ENCODE measurements around the gene PNCK. TPM values are rescaled to one million over a fixed set of nuclear protein-coding genes. Genes with fewer than 3 reads are reported as not detected.
A peak's percentile ranks its signal among the peaks of the same experiment; 100 is the strongest.

The PNCK gene
- total RNA-seq, 1 donor, result 0.36 TPM

GRCh38 chrX:153662266-153662665 lies 11.3 kb downstream of the PNCK start:
- no peaks in the 10 kb centered on the region for H4K20me1 ChIP-seq (ENCODE audit: insufficient read depth, low read length)

GRCh38 chrX:153659268-153659667 lies 14.3 kb downstream of the PNCK start:
- no peaks in the 10 kb centered on the region for H3K9me3 ChIP-seq (ENCODE audit: low read depth, low read length)
- H3K36me3 ChIP-seq (ENCODE audit: insufficient read depth, low read length), result no peaks in the 10 kb centered on the region
- H3K4me2 ChIP-seq (ENCODE audit: insufficient read depth, low read length), result no peak overlapping the region
- H3K4me3 ChIP-seq (ENCODE audit: insufficient read depth, low read length), result no peak overlapping the region
- H3K27me3 ChIP-seq (ENCODE audit: insufficient read depth, low read length), result peaks cover 22% of the 10 kb centered on the region
- H4K20me1 ChIP-seq (ENCODE audit: insufficient read depth, low read length), result no peaks in the 10 kb centered on the region
- no peak overlapping the region for H2AFZ ChIP-seq (ENCODE audit: low read length)
- no peaks in the 10 kb centered on the region for H3K4me1 ChIP-seq (ENCODE audit: insufficient read depth, low read length)
- no peak for TF ChIP-seq CTCF (IDR thresholded peaks at IDR 0.05; ENCODE audit: extremely low read depth, low read depth, low read length)
- H3K27ac ChIP-seq (ENCODE audit: low read depth, low read length), result no peak overlapping the region
- no peak for DNase-seq (ENCODE audit: insufficient read length, low spot score, missing footprints)
- H3K79me2 ChIP-seq (ENCODE audit: insufficient read depth, low read length), result no peaks in the 10 kb centered on the region

More at GRCh38 chrX:153662266-153662665, 11.3 kb downstream of the PNCK start:
- Histone ChIP-seq H3K9me3 (ENCODE audit: low read depth, low read length) (peaks cover 2% of the 10 kb centered on the region), H2AFZ (ENCODE audit: low read length) (no peak overlapping the region), H3K4me1 (ENCODE audit: insufficient read depth, low read length) (no peaks in the 10 kb centered on the region), H3K27ac (ENCODE audit: low read depth, low read length) (no peak overlapping the region), H3K4me2 (ENCODE audit: insufficient read depth, low read length) (no peak overlapping the region), H3K36me3 (ENCODE audit: insufficient read depth, low read length) (no peaks in the 10 kb centered on the region), H3K27me3 (ENCODE audit: insufficient read depth, low read length) (peaks cover 38% of the 10 kb centered on the region), H3K79me2 (ENCODE audit: insufficient read depth, low read length) (no peaks in the 10 kb centered on the region), H3K4me3 (ENCODE audit: insufficient read depth, low read length) (no peak overlapping the region)
- TF ChIP-seq CTCF (IDR thresholded peaks at IDR 0.05; ENCODE audit: extremely low read depth, low read depth, low read length), result peak; percentile 36
- DNase-seq (ENCODE audit: insufficient read length, low spot score, missing footprints), result peak; percentile 52

DNA sequence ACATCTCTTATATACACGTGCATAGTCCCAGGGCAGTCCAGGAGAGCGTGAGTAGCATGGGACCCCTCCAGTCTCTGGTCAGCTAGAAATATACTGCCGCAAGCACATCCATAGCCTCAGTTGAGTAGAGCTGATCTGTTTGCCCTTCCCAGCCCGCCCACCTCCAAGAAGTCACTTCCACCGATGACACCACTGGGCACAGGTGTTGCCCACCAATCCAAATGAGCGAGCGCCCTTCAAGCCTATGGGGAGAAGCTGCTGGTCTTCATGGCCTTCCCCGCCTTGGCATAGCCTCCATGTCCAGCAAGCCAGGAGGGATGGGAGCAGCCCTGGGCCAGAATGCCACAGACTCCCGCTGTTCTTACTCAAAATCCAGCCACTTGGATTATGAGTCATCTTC lies 16.5 kb downstream of the PNCK start:
- Histone ChIP-seq H3K4me1 (ENCODE audit: insufficient read depth, low read length) (no peaks in the 10 kb centered on the region), H3K27me3 (ENCODE audit: insufficient read depth, low read length) (peaks cover 12% of the 10 kb centered on the region), H3K4me2 (ENCODE audit: insufficient read depth, low read length) (no peak overlapping the region), H3K9me3 (ENCODE audit: low read depth, low read length) (no peaks in the 10 kb centered on the region), H4K20me1 (ENCODE audit: insufficient read depth, low read length) (no peaks in the 10 kb centered on the region), H3K36me3 (ENCODE audit: insufficient read depth, low read length) (no peaks in the 10 kb centered on the region), H3K4me3 (ENCODE audit: insufficient read depth, low read length) (no peak overlapping the region), H2AFZ (ENCODE audit: low read length) (no peak overlapping the region), H3K27ac (ENCODE audit: low read depth, low read length) (no peak overlapping the region), H3K79me2 (ENCODE audit: insufficient read depth, low read length) (no peaks in the 10 kb centered on the region)
- no peak for TF ChIP-seq CTCF (IDR thresholded peaks at IDR 0.05; ENCODE audit: extremely low read depth, low read depth, low read length)
- no peak for DNase-seq (ENCODE audit: insufficient read length, low spot score, missing footprints)

- H3K4me2 ChIP-seq (ENCODE audit: insufficient read depth, low read length), result no peak overlapping the region
- H3K36me3 ChIP-seq (ENCODE audit: insufficient read depth, low read length), result no peaks in the 10 kb centered on the region
- no peak overlapping the region for H3K27ac ChIP-seq (ENCODE audit: low read depth, low read length)
- TF ChIP-seq CTCF (IDR thresholded peaks at IDR 0.05; ENCODE audit: extremely low read depth, low read depth, low read length), result no peak
- no peaks in the 10 kb centered on the region for H3K9me3 ChIP-seq (ENCODE audit: low read depth, low read length)
- no peaks in the 10 kb centered on the region for H3K27me3 ChIP-seq (ENCODE audit: insufficient read depth, low read length)
- H3K79me2 ChIP-seq (ENCODE audit: insufficient read depth, low read length), result no peaks in the 10 kb centered on the region
- no peak overlapping the region for H3K4me3 ChIP-seq (ENCODE audit: insufficient read depth, low read length)
- no peak overlapping the region for H2AFZ ChIP-seq (ENCODE audit: low read length)
- no peaks in the 10 kb centered on the region for H4K20me1 ChIP-seq (ENCODE audit: insufficient read depth, low read length)
- no peak for DNase-seq (ENCODE audit: insufficient read length, low spot score, missing footprints)
- no peaks in the 10 kb centered on the region for H3K4me1 ChIP-seq (ENCODE audit: insufficient read depth, low read length)
Observed at GRCh38 chrX:153653556-153653955, 20.1 kb downstream of the PNCK start.
